Esophagus muscularis mucosa (tissue), 3 donors: ENCODE results near the gene ADCY5.

Source experiments
- POLR2A ChIP-seq: fragments of 450-650 bp; IDR thresholded peaks from one replicate; pipeline ENCODE4 v1.6.1; 2017; ENCODE audit warnings: antibody characterized with exemption, moderate library complexity, mild to moderate bottlenecking, low read depth
- TF ChIP-seq, protein P1 (sequence below), 3 experiments: fragments of 200-600 bp in 2 of 3; fragments of 450-650 bp in 1 of 3; sonication (generic) in 2 of 3; IDR thresholded peaks; one replicate each; pipeline ENCODE4 v1.5.1; 2017 to 2019; ENCODE audit warnings: antibody characterized with exemption in 3 of 3, mild to moderate bottlenecking in 2 of 3, moderate library complexity in 1 of 3

- TF ChIP-seq, protein P1, sequence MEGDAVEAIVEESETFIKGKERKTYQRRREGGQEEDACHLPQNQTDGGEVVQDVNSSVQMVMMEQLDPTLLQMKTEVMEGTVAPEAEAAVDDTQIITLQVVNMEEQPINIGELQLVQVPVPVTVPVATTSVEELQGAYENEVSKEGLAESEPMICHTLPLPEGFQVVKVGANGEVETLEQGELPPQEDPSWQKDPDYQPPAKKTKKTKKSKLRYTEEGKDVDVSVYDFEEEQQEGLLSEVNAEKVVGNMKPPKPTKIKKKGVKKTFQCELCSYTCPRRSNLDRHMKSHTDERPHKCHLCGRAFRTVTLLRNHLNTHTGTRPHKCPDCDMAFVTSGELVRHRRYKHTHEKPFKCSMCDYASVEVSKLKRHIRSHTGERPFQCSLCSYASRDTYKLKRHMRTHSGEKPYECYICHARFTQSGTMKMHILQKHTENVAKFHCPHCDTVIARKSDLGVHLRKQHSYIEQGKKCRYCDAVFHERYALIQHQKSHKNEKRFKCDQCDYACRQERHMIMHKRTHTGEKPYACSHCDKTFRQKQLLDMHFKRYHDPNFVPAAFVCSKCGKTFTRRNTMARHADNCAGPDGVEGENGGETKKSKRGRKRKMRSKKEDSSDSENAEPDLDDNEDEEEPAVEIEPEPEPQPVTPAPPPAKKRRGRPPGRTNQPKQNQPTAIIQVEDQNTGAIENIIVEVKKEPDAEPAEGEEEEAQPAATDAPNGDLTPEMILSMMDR (IDR thresholded peaks at IDR 0.05): no peak
- TF ChIP-seq POLR2A: no peak
These were observed 57.9 kb downstream of the ADCY5 start for GRCh38 chr3:123390865-123391600.
